Vagina (tissue), 2 donors: ENCODE results near the gene REEP3. TPM values are rescaled to one million over a fixed set of nuclear protein-coding genes. Genes with fewer than 3 reads are reported as not detected.
A peak's percentile ranks its signal among the peaks of the same experiment; 100 is the strongest.

Experiments used
- DNase-seq, 2 donors: peaks; one replicate each; pipeline ENCODE4 v3.0.0-alpha.2; 2017; ENCODE audit errors: extremely low spot score in 2 of 2
- H3K27ac ChIP-seq: fragments of 200-600 bp; sonication (generic); one replicate; pipeline ENCODE4 v1.5.1; 2019
- H3K27me3 ChIP-seq: fragments of 200-600 bp; sonication (generic); one replicate; pipeline ENCODE4 v1.5.1; 2019
- H3K36me3 ChIP-seq, 2 donors: fragments of 200-600 bp; sonication (generic); one replicate each; pipeline ENCODE4 v1.5.1; 2017 to 2019
- H3K4me1 ChIP-seq: fragments of 200-600 bp; sonication (generic); one replicate; pipeline ENCODE4 v1.5.1; 2019
- H3K4me3 ChIP-seq, 2 donors: fragments of 200-600 bp; sonication (generic); 1 replicate in 1 of 2; 2 replicates in 1 of 2; pipeline ENCODE4 v1.5.1; 2016 to 2019
- H3K9me3 ChIP-seq: fragments of 200-600 bp; sonication (generic); one replicate; pipeline ENCODE4 v1.5.1; 2019
- CTCF ChIP-seq, 3 experiments: fragments of 450-650 bp in 2 of 3; fragments of 200-600 bp in 1 of 3; sonication (generic) in 1 of 3; IDR thresholded peaks; one replicate each; pipeline ENCODE4 v1.5.1; 2017 to 2019; ENCODE audit warnings: antibody characterized with exemption in 3 of 3, mild to moderate bottlenecking in 2 of 3, moderate library complexity in 2 of 3
- POLR2A ChIP-seq, 2 donors: fragments of 450-650 bp; IDR thresholded peaks; one replicate each; pipeline ENCODE4 v1.6.1; 2017; ENCODE audit warnings: antibody characterized with exemption in 2 of 2, mild to moderate bottlenecking in 2 of 2, moderate library complexity in 2 of 2
- POLR2AphosphoS5 ChIP-seq, 2 donors: sonication (generic); formaldehyde crosslinking; IDR thresholded peaks; one replicate each; pipeline ENCODE4 v1.9.0; 2017; ENCODE audit warnings: antibody characterized with exemption in 2 of 2, mild to moderate bottlenecking in 2 of 2, low read depth in 1 of 2; ENCODE audit not compliant: insufficient read depth in 1 of 2
- intact Hi-C: fragments of 100-400 bp; cut with DNase I; formaldehyde crosslinking; loops from one replicate; pipeline ENCODE4 v1.15.1; 2023
- total RNA-seq: library from RNA; depleted of rRNA; stranded (reverse); fragments of >200 nt; gene quantifications from one replicate; pipeline ENCODE4 v1.2.3, GENCODE V29; 2016

Gene REEP3
- total RNA-seq, 1 donor from 2014 or later: 41.0 TPM

GRCh38 chr10:63522277-63522687 lies 1.1 kb downstream of the REEP3 start:
- H3K9me3 ChIP-seq: no peaks in the 10 kb centered on the region
- no peak for DNase-seq
- no peaks in the 10 kb centered on the region for H3K27me3 ChIP-seq
- peak overlapping the region; percentile 73 to 96 for H3K4me3 ChIP-seq
- H3K36me3 ChIP-seq: no peaks in the 10 kb centered on the region
- intact Hi-C loops: loop anchor here (5.0 to 10.0 kb wide), 2 partner anchors 57 to 190 kb away; partner anchors contain the start of gene JMJD1C
- peaks cover 51% of the 10 kb centered on the region for H3K4me1 ChIP-seq
- TF ChIP-seq POLR2A (IDR thresholded peaks at IDR 0.05) (no peak), CTCF (IDR thresholded peaks at IDR 0.05) (no peak), POLR2AphosphoS5 (IDR thresholded peaks at IDR 0.05; ENCODE audit: insufficient read depth in 1 of 2, low read depth in 1 of 2) (no peak)
- peak overlapping the region; percentile 98 for H3K27ac ChIP-seq

- no peaks in the 10 kb centered on the region for H3K36me3 ChIP-seq
- H3K4me3 ChIP-seq: no peak overlapping the region
- no peak for DNase-seq
- H3K9me3 ChIP-seq: no peaks in the 10 kb centered on the region
- no peak for TF ChIP-seq CTCF (IDR thresholded peaks at IDR 0.05)
- no peak for TF ChIP-seq POLR2A (IDR thresholded peaks at IDR 0.05)
- TF ChIP-seq POLR2AphosphoS5 (IDR thresholded peaks at IDR 0.05; ENCODE audit: insufficient read depth in 1 of 2, low read depth in 1 of 2): no peak
- intact Hi-C loops: loop anchor here (5.0 to 10.0 kb wide), 2 partner anchors 58 to 189 kb away; partner anchors contain the start of gene JMJD1C
- H3K27me3 ChIP-seq: no peaks in the 10 kb centered on the region
- H3K27ac ChIP-seq: peak overlapping the region; percentile 98
- peaks cover 45% of the 10 kb centered on the region for H3K4me1 ChIP-seq
Observed at GRCh38 chr10:63522995-63523394, 1.8 kb downstream of the REEP3 start.

GRCh38 chr10:63525021-63525420 lies 3.8 kb downstream of the REEP3 start:
- Histone ChIP-seq H3K27me3 (no peaks in the 10 kb centered on the region), H3K36me3 (no peaks in the 10 kb centered on the region), H3K27ac (no peak overlapping the region), H3K4me1 (peaks cover 32% of the 10 kb centered on the region), H3K4me3 (no peak overlapping the region), H3K9me3 (no peaks in the 10 kb centered on the region)
- no peak for DNase-seq
- TF ChIP-seq POLR2A (IDR thresholded peaks at IDR 0.05) (no peak), POLR2AphosphoS5 (IDR thresholded peaks at IDR 0.05; ENCODE audit: insufficient read depth in 1 of 2, low read depth in 1 of 2) (no peak), CTCF (IDR thresholded peaks at IDR 0.05) (no peak)
- intact Hi-C loops: loop anchor here (10.0 kb wide), 1 partner anchor 60 kb away; the partner anchor contains the start of gene JMJD1C

GRCh38 chr10:63527401-63527800 lies 6.2 kb downstream of the REEP3 start:
- H3K27me3 ChIP-seq: no peaks in the 10 kb centered on the region
- H3K4me1 ChIP-seq: peaks cover 22% of the 10 kb centered on the region
- H3K27ac ChIP-seq: no peak overlapping the region
- no peaks in the 10 kb centered on the region for H3K9me3 ChIP-seq
- no peak overlapping the region for H3K4me3 ChIP-seq
- H3K36me3 ChIP-seq: no peaks in the 10 kb centered on the region
- intact Hi-C loops: loop anchor here (10.0 kb wide), 1 partner anchor 63 kb away; the partner anchor contains the start of gene JMJD1C
- no peak for DNase-seq
- TF ChIP-seq POLR2AphosphoS5 (IDR thresholded peaks at IDR 0.05; ENCODE audit: insufficient read depth in 1 of 2, low read depth in 1 of 2) (no peak), CTCF (IDR thresholded peaks at IDR 0.05) (no peak), POLR2A (IDR thresholded peaks at IDR 0.05) (no peak)

GRCh38 chr10:63528084-63528744 lies 7.0 kb downstream of the REEP3 start:
- H3K27ac ChIP-seq: no peak overlapping the region
- no peaks in the 10 kb centered on the region for H3K36me3 ChIP-seq
- no peak overlapping the region for H3K4me3 ChIP-seq
- no peaks in the 10 kb centered on the region for H3K27me3 ChIP-seq
- intact Hi-C loops: loop anchor here (10.0 kb wide), 1 partner anchor 63 kb away; the partner anchor contains the start of gene JMJD1C
- no peaks in the 10 kb centered on the region for H3K9me3 ChIP-seq
- TF ChIP-seq POLR2AphosphoS5 (IDR thresholded peaks at IDR 0.05; ENCODE audit: insufficient read depth in 1 of 2, low read depth in 1 of 2) (no peak), CTCF (IDR thresholded peaks at IDR 0.05) (no peak), POLR2A (IDR thresholded peaks at IDR 0.05) (no peak)
- DNase-seq: no peak
- peaks cover 14% of the 10 kb centered on the region for H3K4me1 ChIP-seq
